HepG2 (cell line): ENCODE results near the gene GALNT10. TPM values are rescaled to one million over a fixed set of nuclear protein-coding genes. Genes with fewer than 3 reads are reported as not detected.
A peak's percentile ranks its signal among the peaks of the same experiment; 100 is the strongest.

Experiments used
- ATAC-seq: fragments of 200-7000 bp; cut with Tn5 transposase; 3 replicates; pipeline ENCODE4 v1.9.1; 2020; ENCODE audit warnings: mild to moderate bottlenecking, moderate library complexity
- BruUV-seq: library from RNA; stranded (reverse); fragments of 400-500 nt; replicated peaks from 2 replicates; lab custom pipeline; 2021; lab: Mats Ljungman, UMichigan
- CTCF ChIA-PET: fragments of 300-600 bp; formaldehyde crosslinking; extraction: SDS; loops from one replicate; lab custom pipeline; 2021; ENCODE audit warnings: low total read pairs, inconsistent platforms, low intra/inter-chr PET ratio; lab: Yijun Ruan, JAX
- POLR2A ChIA-PET: fragments of 350-600 bp; sonication (Branson Sonifier 250); formaldehyde crosslinking; loops from one replicate; lab custom pipeline; 2020; ENCODE audit warnings: antibody characterized with exemption, inconsistent platforms; lab: Yijun Ruan, JAX
- DNase-seq: peaks from one replicate; pipeline ENCODE4 v3.0.0-alpha.2; 2015; ENCODE audit warnings: low spot score
- FAIRE-seq: peaks from 3 replicates; lab custom pipeline; 2011; peaks lifted over from hg19 to GRCh38; lab: Jason Lieb, UNC
- H2AFZ ChIP-seq: one replicate; pipeline ENCODE4 v1.6.1; 2011; ENCODE audit warnings: low read length, inconsistent platforms
- H3K27ac ChIP-seq: fragments of 300-600 bp; 3 replicates; pipeline ENCODE4 v1.8.0; 2011; ENCODE audit warnings: mixed run types, mild to moderate bottlenecking, mixed read lengths, low read length, inconsistent platforms; ENCODE audit not compliant: insufficient read depth; ENCODE audit errors: extremely low read length
- H3K27me3 ChIP-seq, 2 experiments: fragments of 200-600 bp in 1 of 2; 2 replicates in 1 of 2; 3 replicates in 1 of 2; pipeline versions ENCODE4 v1.6.0 to v1.8.0; 2011; ENCODE audit warnings: low read length in 2 of 2, mild to moderate bottlenecking in 2 of 2, moderate library complexity in 2 of 2, inconsistent platforms in 1 of 2; ENCODE audit not compliant: insufficient read depth in 2 of 2, control insufficient read depth in 1 of 2
- H3K36me3 ChIP-seq, 2 experiments: fragments of 200-600 bp in 1 of 2; replicated peaks in 1 of 2; 2 replicates in 1 of 2; 3 replicates in 1 of 2; pipeline versions ENCODE4 v1.5.1 to v1.8.0; 2011; ENCODE audit warnings: low read length in 2 of 2, inconsistent platforms in 1 of 2; ENCODE audit not compliant: insufficient read depth in 2 of 2, control insufficient read depth in 1 of 2
- H3K4me1 ChIP-seq: 2 replicates; pipeline ENCODE4 v1.5.1; 2012; ENCODE audit warnings: low read length, inconsistent platforms; ENCODE audit not compliant: insufficient read depth
- H3K4me2 ChIP-seq: 2 replicates; pipeline ENCODE4 v1.6.0; 2011; ENCODE audit warnings: low read depth, low read length, inconsistent platforms
- H3K4me3 ChIP-seq, 3 experiments: fragments of 200-600 bp in 1 of 3; sonication (generic), shearing (Covaris generic) in 1 of 3; replicated peaks in 1 of 3; 2 replicates each; pipeline ENCODE4 v1.5.1; 2011 to 2016; ENCODE audit warnings: low read length in 3 of 3, inconsistent platforms in 2 of 3, low read depth in 2 of 3, mild to moderate bottlenecking in 2 of 3, control low read depth in 1 of 3, mixed read lengths in 1 of 3; ENCODE audit not compliant: insufficient read depth in 1 of 3
- H3K79me2 ChIP-seq: one replicate; pipeline ENCODE4 v1.6.1; 2011; ENCODE audit warnings: low read length, inconsistent platforms; ENCODE audit not compliant: insufficient read depth
- H3K9ac ChIP-seq: 2 replicates; pipeline ENCODE4 v1.6.0; 2011; ENCODE audit warnings: mild to moderate bottlenecking, low read depth, low read length, inconsistent platforms; ENCODE audit not compliant: insufficient read depth
- H3K9me3 ChIP-seq: 2 replicates; pipeline ENCODE4 v1.5.1; 2012; ENCODE audit warnings: mild to moderate bottlenecking, low read length
- H4K20me1 ChIP-seq: 2 replicates; pipeline ENCODE4 v1.6.0; 2011; ENCODE audit warnings: inconsistent platforms, mild to moderate bottlenecking, low read length, moderate library complexity; ENCODE audit not compliant: insufficient read depth
- FOXO1 ChIP-seq: sonication (generic); formaldehyde crosslinking; IDR thresholded peaks from 2 replicates; pipeline ENCODE4 v1.4.0; 2020; ENCODE audit warnings: missing genetic modification reagents
- KDM4B ChIP-seq: sonication (generic); formaldehyde crosslinking; IDR thresholded peaks from 2 replicates; pipeline ENCODE4 v1.4.0; 2020; ENCODE audit warnings: missing genetic modification reagents
- RXRA ChIP-seq: sonication (generic); formaldehyde crosslinking; IDR thresholded peaks from 2 replicates; pipeline ENCODE4 v1.5.1; 2020; ENCODE audit warnings: missing genetic modification reagents
- SOX5 ChIP-seq: IDR thresholded peaks from 2 replicates; pipeline ENCODE4 v1.6.1; 2016; ENCODE audit warnings: borderline replicate concordance
- ZNF629 ChIP-seq: sonication (generic); formaldehyde crosslinking; conservative IDR thresholded peaks from 2 replicates; pipeline ENCODE4 v1.5.0; 2020; ENCODE audit warnings: missing genetic modification reagents
- ZNF747 ChIP-seq: sonication (generic); formaldehyde crosslinking; IDR thresholded peaks from 2 replicates; pipeline ENCODE4 v1.8.1; 2023; ENCODE audit warnings: missing genetic modification reagents, mild to moderate bottlenecking, borderline replicate concordance
- WGBS: methylation state at CpG from one replicate; pipeline ENCODE4 v1.1.6; 2017; ENCODE audit warnings: low lambda C conversion rate; 5-methylcytosine and 5-hydroxymethylcytosine counted together
- in situ Hi-C: cut with HindIII; loops from 2 replicates; pipeline ENCODE4 v1.10.0; 2017; ENCODE audit warnings: low pct_unique_long_range_greater_than_20kb; ENCODE audit not compliant: extremely low pct_ligation_motif_present
- intact Hi-C: fragments of 100-400 bp; cut with micrococcal nuclease; formaldehyde crosslinking; loops from one replicate; pipeline ENCODE4 v1.10.0; 2022; ENCODE audit not compliant: unreplicated experiment
- polyA plus RNA-seq, 8 experiments: library from polyadenylated mRNA; depleted of rRNA in 3 of 8; stranded (reverse) in 7 of 8; unstranded in 1 of 8; fragments of >200 nt; fragmentation: Illumina TruSeq in 4 of 8; extraction: Trizol in 4 of 8; gene quantifications; 2 replicates each; pipeline versions ENCODE4 v1.2.1 to v1.2.3, GENCODE V29; 2011 to 2016; ENCODE audit warnings: low read depth in 4 of 8, missing spikeins in 1 of 8, mixed read lengths in 1 of 8; ENCODE audit not compliant: insufficient read depth in 1 of 8
- total RNA-seq, 5 experiments: library from RNA; depleted of rRNA; stranded (reverse); fragments of >200 nt; fragmentation: Illumina TruSeq; extraction: Trizol; gene quantifications; 2 replicates each; pipeline ENCODE4 v1.2.3, GENCODE V29; 2016; ENCODE audit warnings: low read depth in 1 of 5
- TF ChIP-seq, protein P1 (sequence below): sonication (generic); formaldehyde crosslinking; IDR thresholded peaks from 2 replicates; pipeline ENCODE4 v1.4.0; 2020; ENCODE audit warnings: missing genetic modification reagents
- TF ChIP-seq, protein P2 (sequence below): sonication (generic); formaldehyde crosslinking; conservative IDR thresholded peaks from 2 replicates; pipeline ENCODE4 v1.4.0; 2020; ENCODE audit warnings: missing genetic modification reagents

Gene GALNT10
- total and polyA plus RNA-seq, 2 of the 13 experiments (the other 11 are each of a cell fraction or from before 2014, with no cell fraction given): 8.1 to 11.2 TPM

DNA sequence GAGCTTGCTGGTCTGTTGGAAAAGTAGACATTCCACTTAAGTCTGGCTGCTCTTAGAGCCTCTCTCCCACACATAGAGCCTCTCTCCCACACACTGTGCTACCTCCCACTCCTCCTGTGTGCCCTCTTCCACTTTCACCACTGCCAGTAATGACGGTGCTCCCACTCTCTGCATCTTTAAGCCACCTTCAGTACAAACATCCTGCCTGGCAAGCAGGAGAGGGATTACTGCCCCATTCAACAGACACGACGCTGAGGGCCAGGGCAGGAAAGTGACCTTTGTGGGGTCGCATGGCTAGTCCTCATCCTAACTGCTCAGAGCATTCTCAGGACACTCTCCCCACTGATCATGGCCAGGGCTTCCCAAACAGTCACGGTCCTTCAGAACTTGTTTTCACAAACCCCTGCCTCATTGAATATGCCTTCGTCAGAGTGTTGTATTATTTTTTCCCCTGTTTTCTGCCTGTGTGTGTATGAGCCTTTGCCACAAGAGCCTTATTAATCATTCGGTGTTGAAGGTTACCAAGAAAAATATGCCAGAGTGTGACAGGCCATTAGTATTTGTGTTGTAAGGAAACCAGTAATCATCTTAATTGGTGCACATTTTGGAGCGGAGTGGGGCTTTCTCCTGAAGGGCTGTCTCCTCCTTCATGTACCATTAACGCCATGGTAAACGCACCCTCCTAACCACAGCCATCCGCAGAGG is 168.1 kb downstream of the GALNT10 start:
- WGBS: 92% methylated on average over 10 of the region's 11 CpGs
- CTCF ChIA-PET: no interaction called here
- POLR2A ChIA-PET: no interaction called here
- Histone ChIP-seq H3K27me3 (no peaks in the 10 kb centered on the region), H4K20me1 (no peaks in the 10 kb centered on the region), H3K9ac (no peak overlapping the region), H3K9me3 (no peaks in the 10 kb centered on the region), H3K27ac (no peak overlapping the region), H3K79me2 (no peaks in the 10 kb centered on the region), H3K4me3 (no peak overlapping the region), H3K36me3 (no peaks in the 10 kb centered on the region), H2AFZ (no peak overlapping the region), H3K4me1 (peaks cover 70% of the 10 kb centered on the region), H3K4me2 (no peak overlapping the region)
- no TSS peak for BruUV-seq
- TF ChIP-seq KDM4B (CRISPR knock-in tag) (no peak), ZNF629 (CRISPR knock-in tag) (peak; percentile 58), SOX5 (CRISPR knock-in tag) (no peak)
- in situ Hi-C loops (no loop called here), intact Hi-C loops (no loop called here)
- DNase-seq (no peak), ATAC-seq (no peak), FAIRE-seq (no peak)

DNA sequence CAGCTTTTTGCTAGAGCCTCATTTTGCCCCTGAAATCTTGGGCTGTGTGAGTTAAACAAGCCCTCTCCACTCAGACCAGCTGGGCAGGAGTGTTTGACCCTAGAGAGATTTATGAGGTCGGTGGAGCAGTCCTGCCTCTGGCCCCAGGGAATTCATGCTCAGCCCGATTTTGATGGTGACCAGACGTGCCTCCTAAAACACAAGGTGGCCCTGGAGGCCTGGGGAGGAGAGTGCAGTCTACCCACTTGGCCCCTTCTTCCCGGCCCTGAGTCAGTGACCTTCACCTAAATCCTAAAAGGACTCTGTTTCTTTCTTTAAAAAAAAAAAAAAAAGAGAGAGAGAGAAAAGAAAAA is 168.7 kb downstream of the GALNT10 start:
- CTCF ChIA-PET: no interaction called here
- TF ChIP-seq FOXO1 (CRISPR knock-in tag) (no peak), RXRA (CRISPR knock-in tag) (no peak), ZNF747 (CRISPR knock-in tag) (no peak)
- TF ChIP-seq, protein P1, sequence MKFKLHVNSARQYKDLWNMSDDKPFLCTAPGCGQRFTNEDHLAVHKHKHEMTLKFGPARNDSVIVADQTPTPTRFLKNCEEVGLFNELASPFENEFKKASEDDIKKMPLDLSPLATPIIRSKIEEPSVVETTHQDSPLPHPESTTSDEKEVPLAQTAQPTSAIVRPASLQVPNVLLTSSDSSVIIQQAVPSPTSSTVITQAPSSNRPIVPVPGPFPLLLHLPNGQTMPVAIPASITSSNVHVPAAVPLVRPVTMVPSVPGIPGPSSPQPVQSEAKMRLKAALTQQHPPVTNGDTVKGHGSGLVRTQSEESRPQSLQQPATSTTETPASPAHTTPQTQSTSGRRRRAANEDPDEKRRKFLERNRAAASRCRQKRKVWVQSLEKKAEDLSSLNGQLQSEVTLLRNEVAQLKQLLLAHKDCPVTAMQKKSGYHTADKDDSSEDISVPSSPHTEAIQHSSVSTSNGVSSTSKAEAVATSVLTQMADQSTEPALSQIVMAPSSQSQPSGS (CRISPR knock-in tag): no peak
- TF ChIP-seq, protein P2, sequence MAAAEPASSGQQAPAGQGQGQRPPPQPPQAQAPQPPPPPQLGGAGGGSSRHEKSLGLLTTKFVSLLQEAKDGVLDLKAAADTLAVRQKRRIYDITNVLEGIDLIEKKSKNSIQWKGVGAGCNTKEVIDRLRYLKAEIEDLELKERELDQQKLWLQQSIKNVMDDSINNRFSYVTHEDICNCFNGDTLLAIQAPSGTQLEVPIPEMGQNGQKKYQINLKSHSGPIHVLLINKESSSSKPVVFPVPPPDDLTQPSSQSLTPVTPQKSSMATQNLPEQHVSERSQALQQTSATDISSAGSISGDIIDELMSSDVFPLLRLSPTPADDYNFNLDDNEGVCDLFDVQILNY (CRISPR knock-in tag): no peak

More for the DNA sequence above, 168.7 kb downstream of the GALNT10 start:
- H3K4me2 ChIP-seq: no peak overlapping the region
- no peak overlapping the region for H3K4me3 ChIP-seq
- no peak for DNase-seq
- no peaks in the 10 kb centered on the region for H3K79me2 ChIP-seq
- H3K9ac ChIP-seq: no peak overlapping the region
- H3K4me1 ChIP-seq: peaks cover 69% of the 10 kb centered on the region
- no peaks in the 10 kb centered on the region for H3K27me3 ChIP-seq
- POLR2A ChIA-PET: no interaction called here
- no peak overlapping the region for H3K27ac ChIP-seq
- in situ Hi-C loops (no loop called here), intact Hi-C loops (no loop called here)
- no peaks in the 10 kb centered on the region for H3K36me3 ChIP-seq
- H3K9me3 ChIP-seq: no peaks in the 10 kb centered on the region
- no peaks in the 10 kb centered on the region for H4K20me1 ChIP-seq
- no TSS peak for BruUV-seq
- WGBS: 80% methylated on average over 4 of the region's 4 CpGs
- no peak overlapping the region for H2AFZ ChIP-seq
- no peak for ATAC-seq
- no peak for FAIRE-seq
